Activated CD4-positive, alpha-beta T cell treated with anti-CD3 and anti-CD28 coated beads, Interleukin-2, Interleukin-6, amounts not matched to agents 100 ng/mL and 50 ng/mL, durations not matched to agents 16 hours and 8 hours (primary cell): ENCODE data around the gene MYOT.

Experiments used
- DNase-seq: peaks from one replicate; pipeline ENCODE4 v3.0.0-alpha.2; 2020

Gene MYOT

DNA sequence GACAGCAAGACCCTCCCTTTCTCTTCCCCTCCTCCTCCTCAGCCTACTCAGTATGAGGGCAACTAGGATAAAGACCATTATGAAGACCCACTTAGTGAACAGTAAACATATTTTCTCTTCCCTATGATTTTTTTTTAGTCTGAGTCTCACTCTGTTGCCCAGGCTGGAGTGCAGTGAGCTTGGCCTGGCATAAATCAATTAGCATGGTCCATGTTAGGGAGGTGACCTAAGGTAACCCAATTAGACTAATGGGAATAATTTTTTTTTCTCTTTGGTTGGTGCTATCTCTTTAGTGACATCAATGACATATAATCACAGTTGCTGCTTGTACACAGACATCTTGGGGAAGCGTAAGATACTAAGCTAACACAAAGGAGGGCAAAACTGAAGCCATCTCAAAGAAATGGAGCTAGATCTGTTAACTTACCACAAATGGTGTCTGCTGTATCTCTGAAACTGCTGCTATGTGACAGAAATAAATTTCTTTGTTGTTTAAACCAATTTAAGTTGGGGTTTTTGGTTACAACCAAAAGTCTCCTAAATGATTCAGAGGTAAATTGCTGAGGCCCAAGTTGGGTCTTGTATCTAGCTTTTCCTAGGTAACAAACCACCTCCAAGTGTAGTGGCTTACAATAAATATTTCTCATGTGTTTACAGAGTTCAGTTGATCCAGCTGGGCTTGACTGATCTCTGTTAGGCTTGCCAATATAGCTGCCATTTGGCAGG lies 34.9 kb downstream of the MYOT start:
- DNase-seq = no peak

DNA sequence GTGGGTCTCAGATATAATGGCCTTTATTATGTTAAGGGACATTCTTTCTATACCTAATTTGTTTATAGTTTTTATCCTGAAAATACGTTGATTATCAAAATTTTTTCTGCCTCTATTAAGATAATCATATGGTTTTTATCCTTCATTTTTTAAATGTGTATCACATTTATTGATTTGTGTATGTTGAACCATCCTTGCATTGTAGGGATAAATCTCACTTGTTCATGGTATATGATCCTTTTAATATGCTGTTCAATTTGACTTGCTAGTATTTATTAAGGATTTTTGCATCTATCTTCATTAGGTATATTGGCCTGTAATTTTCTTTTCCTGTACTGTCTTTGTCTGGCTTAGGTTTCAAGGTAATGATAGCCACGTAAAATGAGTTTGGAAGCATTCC lies 47.1 kb downstream of the MYOT start:
- DNase-seq = no peak

DNA sequence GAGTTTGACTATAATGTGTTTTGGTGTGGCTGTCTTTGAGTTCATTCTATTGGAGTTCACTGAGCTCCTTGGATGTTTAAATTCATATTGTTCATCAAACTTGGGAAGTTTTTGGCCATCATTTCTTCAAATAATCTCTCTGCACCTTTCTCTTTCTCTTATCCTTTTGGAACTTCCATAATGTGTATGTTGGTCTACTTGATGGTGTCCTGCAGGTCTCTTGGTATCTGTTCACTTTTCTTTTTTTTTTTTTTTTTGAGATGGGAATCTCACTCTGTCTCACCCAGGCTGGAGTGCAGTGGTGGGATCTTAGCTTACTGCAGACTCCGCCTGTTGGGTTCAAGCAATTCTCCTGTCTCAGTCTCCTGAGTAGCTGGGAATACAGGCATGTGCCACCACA lies 49.3 kb downstream of the MYOT start:
- DNase-seq = no peak

DNA sequence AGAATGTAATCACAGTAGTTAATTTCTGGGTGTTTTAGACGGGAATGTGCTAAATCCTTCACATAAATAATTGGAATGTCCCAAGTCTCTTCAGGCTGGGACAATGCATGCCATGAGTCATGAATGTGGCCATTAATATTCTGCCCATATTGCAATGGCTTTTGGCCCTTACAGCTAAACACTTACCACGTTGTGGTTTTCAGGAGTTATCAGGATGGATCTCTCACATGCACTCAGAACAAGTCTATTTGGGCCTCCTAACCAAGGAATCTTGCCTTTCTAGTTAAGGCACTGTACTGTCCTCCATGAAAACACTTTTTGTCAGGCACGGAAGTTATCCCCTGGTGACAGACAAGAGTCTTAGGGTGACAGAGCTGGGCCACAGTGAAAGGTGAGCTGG lies 54.3 kb downstream of the MYOT start:
- no peak for DNase-seq

DNA sequence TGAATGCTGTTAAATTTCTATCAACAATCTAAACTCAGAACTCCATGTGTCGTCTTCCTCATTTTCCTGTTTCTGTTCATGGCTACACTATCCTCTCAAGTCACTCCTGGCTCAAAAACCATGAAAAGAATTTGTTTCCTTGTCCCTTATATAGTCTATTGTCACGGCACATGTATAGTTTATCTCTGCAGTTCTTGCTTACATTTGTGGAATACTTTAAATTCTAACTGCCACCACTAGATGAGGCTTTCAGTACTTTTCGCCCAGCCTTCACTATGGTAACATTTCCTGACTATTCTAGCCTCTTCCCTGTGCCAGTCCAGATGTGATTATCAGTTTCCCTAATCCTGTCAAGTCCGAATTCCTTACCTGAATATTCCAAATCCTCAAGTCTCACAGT lies 56.2 kb downstream of the MYOT start:
- no peak for DNase-seq

DNA sequence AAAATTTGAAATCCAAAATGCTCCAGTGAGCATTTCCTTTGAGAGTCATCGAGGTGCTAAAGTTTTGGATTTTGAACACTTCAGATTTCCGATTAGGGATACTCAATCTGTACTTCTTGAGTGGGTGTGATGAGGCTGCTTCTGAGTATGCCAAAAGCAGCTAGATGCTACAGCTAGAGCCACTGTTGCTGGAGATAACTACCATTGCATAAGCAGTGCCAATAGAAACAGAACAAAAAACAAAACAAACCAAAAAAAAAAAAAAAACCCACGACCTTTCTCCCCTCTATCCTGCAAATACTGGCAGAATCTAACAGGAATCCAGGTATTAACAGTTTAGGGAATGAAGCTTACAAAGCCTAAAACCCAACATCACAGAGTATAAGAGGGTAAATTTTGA lies 65.1 kb downstream of the MYOT start:
- no peak for DNase-seq

DNA sequence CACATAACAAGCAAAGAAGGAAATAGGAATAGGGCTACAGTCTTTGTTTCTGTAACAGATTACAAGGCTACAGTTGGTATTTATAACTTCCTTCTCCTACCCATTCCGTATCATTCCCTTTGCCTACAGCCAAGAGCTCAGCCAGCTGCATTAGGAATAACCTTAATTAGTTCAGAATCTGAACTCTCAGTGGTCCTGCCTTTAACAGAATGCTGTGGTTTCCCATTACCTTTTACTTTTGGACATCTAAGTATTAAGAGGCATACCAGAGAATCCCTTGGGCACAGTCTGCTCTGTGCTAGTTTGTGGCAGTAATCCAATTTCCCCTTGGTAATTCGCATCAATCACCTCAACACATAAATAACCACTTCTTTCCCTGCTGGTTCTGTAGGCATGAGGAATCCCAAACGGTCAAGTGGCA lies 65.8 kb downstream of the MYOT start:
- no peak for DNase-seq

DNA sequence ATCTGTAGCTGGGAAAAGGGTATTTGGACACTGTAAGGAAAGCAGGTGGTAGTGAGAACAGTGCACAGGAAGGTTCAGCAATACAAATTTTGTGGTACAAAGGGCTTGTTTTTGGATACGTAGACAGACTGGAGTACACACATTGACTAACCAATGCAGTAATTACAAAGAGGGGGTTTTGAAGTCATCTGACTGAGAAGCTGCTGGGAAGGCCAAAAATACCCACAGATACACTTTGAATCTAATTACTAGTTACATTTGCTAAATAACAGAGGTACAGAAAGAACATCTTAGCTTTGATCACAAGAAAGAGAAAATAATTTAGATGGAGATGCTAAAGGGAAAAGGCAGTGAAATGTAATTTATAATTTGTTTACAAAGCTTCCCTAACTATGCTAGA lies 67.5 kb downstream of the MYOT start:
- DNase-seq = no peak

DNA sequence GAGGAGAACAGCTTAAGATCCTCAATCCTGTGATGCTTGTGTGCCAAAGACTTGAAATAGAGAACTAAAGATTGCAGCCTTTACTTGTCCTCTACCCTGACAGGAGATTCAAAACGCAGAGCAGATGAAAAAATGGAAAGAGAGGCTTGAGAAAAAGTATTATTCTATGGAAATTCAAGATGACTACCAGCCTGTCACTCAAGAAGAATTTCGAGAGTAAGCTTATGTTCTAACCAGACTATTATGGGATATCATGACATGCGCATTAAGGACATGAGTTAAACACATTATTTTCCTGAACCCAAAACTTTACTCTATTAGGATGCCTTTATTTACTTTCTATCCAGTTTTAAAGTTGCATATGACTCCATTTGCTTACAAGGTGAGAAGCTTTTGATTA lies 68.0 kb downstream of the MYOT start:
- no peak for DNase-seq
